HepG2 (cell line): ENCODE data around the gene CBY1. TPM values are rescaled to one million over a fixed set of nuclear protein-coding genes. Genes with fewer than 3 reads are reported as not detected.

Experiments used
- BRCA1 ChIP-seq: sonication (generic); formaldehyde crosslinking; IDR thresholded peaks from 2 replicates; pipeline ENCODE4 v1.4.0; 2020; ENCODE audit warnings: missing genetic modification reagents
- CCDC6 ChIP-seq: sonication (generic); formaldehyde crosslinking; IDR thresholded peaks from 2 replicates; pipeline ENCODE4 v1.8.1; 2022; ENCODE audit warnings: mild to moderate bottlenecking, missing genetic modification reagents, moderate library complexity
- E2F1 ChIP-seq: sonication (generic); formaldehyde crosslinking; IDR thresholded peaks from 2 replicates; pipeline ENCODE4 v1.5.0; 2020; ENCODE audit warnings: missing genetic modification reagents
- FOXM1 ChIP-seq: sonication (generic); formaldehyde crosslinking; IDR thresholded peaks from 2 replicates; pipeline ENCODE4 v1.5.0; 2020; ENCODE audit warnings: missing genetic modification reagents
- HOXA3 ChIP-seq: sonication (generic); formaldehyde crosslinking; IDR thresholded peaks from 2 replicates; pipeline ENCODE4 v1.5.0; 2020; ENCODE audit warnings: missing genetic modification reagents
- MED1 ChIP-seq: sonication (generic); formaldehyde crosslinking; IDR thresholded peaks from 2 replicates; pipeline ENCODE4 v1.4.0; 2020; ENCODE audit warnings: missing genetic modification reagents
- ONECUT2 ChIP-seq: sonication (generic); formaldehyde crosslinking; IDR thresholded peaks from 2 replicates; pipeline ENCODE4 v1.4.0; 2020; ENCODE audit warnings: missing genetic modification reagents
- SMAD1 ChIP-seq: sonication (generic); formaldehyde crosslinking; IDR thresholded peaks from 2 replicates; pipeline ENCODE4 v1.4.0; 2020; ENCODE audit warnings: missing genetic modification reagents, low read depth, mild to moderate bottlenecking, borderline replicate concordance
- SP4 ChIP-seq: sonication (generic); formaldehyde crosslinking; IDR thresholded peaks from 2 replicates; pipeline ENCODE4 v1.8.1; 2023; ENCODE audit warnings: mild to moderate bottlenecking, missing genetic modification reagents
- TEAD2 ChIP-seq: sonication (generic); formaldehyde crosslinking; IDR thresholded peaks from 2 replicates; pipeline ENCODE4 v1.9.0; 2021; ENCODE audit warnings: missing genetic modification reagents
- TEAD3 ChIP-seq: optimal IDR thresholded peaks from 2 replicates; pipeline ENCODE3; 2016; ENCODE audit warnings: borderline replicate concordance
- UBTF ChIP-seq: sonication (generic); formaldehyde crosslinking; IDR thresholded peaks from 2 replicates; pipeline ENCODE4 v1.4.0; 2020; ENCODE audit warnings: mild to moderate bottlenecking, missing genetic modification reagents
- YEATS4 ChIP-seq: sonication (generic); formaldehyde crosslinking; IDR thresholded peaks from 2 replicates; pipeline ENCODE4 v1.4.0; 2020; ENCODE audit warnings: missing genetic modification reagents, borderline replicate concordance
- ZFAT ChIP-seq: sonication (generic); formaldehyde crosslinking; conservative IDR thresholded peaks from 2 replicates; pipeline ENCODE4 v1.8.1; 2023; ENCODE audit warnings: missing genetic modification reagents, inconsistent platforms
- ZNF275 ChIP-seq: sonication (generic); formaldehyde crosslinking; IDR thresholded peaks from 2 replicates; pipeline ENCODE4 v1.8.0; 2022; ENCODE audit warnings: missing genetic modification reagents, mild to moderate bottlenecking, inconsistent platforms, borderline replicate concordance
- ZNF333 ChIP-seq: sonication (generic); formaldehyde crosslinking; IDR thresholded peaks from 2 replicates; pipeline ENCODE4 v1.4.0; 2020; ENCODE audit warnings: mild to moderate bottlenecking, missing genetic modification reagents, borderline replicate concordance
- ZNF343 ChIP-seq: sonication (generic); formaldehyde crosslinking; IDR thresholded peaks from 2 replicates; pipeline ENCODE4 v1.4.0; 2020; ENCODE audit warnings: mild to moderate bottlenecking, missing genetic modification reagents
- ZNF350 ChIP-seq: sonication (generic); formaldehyde crosslinking; IDR thresholded peaks from 2 replicates; pipeline ENCODE4 v1.4.0; 2020; ENCODE audit warnings: mild to moderate bottlenecking, low read depth, missing genetic modification reagents, borderline replicate concordance
- ZNF567 ChIP-seq: sonication (generic); formaldehyde crosslinking; IDR thresholded peaks from 2 replicates; pipeline ENCODE4 v1.8.1; 2023; ENCODE audit warnings: mild to moderate bottlenecking, missing genetic modification reagents, borderline replicate concordance
- ZNF674 ChIP-seq: sonication (generic); formaldehyde crosslinking; IDR thresholded peaks from 2 replicates; pipeline ENCODE4 v1.5.0; 2020; ENCODE audit warnings: low read depth, mild to moderate bottlenecking, missing genetic modification reagents
- polyA plus RNA-seq, 8 experiments: library from polyadenylated mRNA; depleted of rRNA in 3 of 8; stranded (reverse) in 7 of 8; unstranded in 1 of 8; fragments of >200 nt; fragmentation: Illumina TruSeq in 4 of 8; extraction: Trizol in 4 of 8; gene quantifications; 2 replicates each; pipeline versions ENCODE4 v1.2.1 to v1.2.3, GENCODE V29; 2011 to 2016; ENCODE audit warnings: low read depth in 4 of 8, missing spikeins in 1 of 8, mixed read lengths in 1 of 8; ENCODE audit not compliant: insufficient read depth in 1 of 8
- total RNA-seq, 5 experiments: library from RNA; depleted of rRNA; stranded (reverse); fragments of >200 nt; fragmentation: Illumina TruSeq; extraction: Trizol; gene quantifications; 2 replicates each; pipeline ENCODE4 v1.2.3, GENCODE V29; 2016; ENCODE audit warnings: low read depth in 1 of 5

The CBY1 gene
- total and polyA plus RNA-seq, 2 of the 13 experiments (the other 11 are each of a cell fraction or from before 2014, with no cell fraction given): 19.7 to 20.3 TPM

GRCh38 chr22:38706101-38706900 is 49.9 kb downstream of the CBY1 start (continued):
- TF ChIP-seq ZNF333 (no peak), TEAD3 (CRISPR knock-in tag) (no peak), ZNF350 (no peak), BRCA1 (CRISPR knock-in tag) (no peak), ZNF567 (CRISPR knock-in tag) (0 out of 2 replicates have a peak, but pooled peaks have one; percentile 44), HOXA3 (CRISPR knock-in tag) (peak; percentile 8; the same call in 1 of the 2 replicates), YEATS4 (CRISPR knock-in tag) (peak; percentile 75; the same call in 1 of the 2 replicates), SP4 (CRISPR knock-in tag) (no peak), UBTF (CRISPR knock-in tag) (peak; percentile 73; the same call in 1 of the 2 replicates), TEAD2 (CRISPR knock-in tag) (no peak; the same call in 1 of the 2 replicates), ZNF275 (CRISPR knock-in tag) (no peak), CCDC6 (CRISPR knock-in tag) (peak; percentile 41; the same call in 1 of the 2 replicates), ZFAT (no peak), ONECUT2 (CRISPR knock-in tag) (no peak), ZNF343 (CRISPR knock-in tag) (0 out of 2 replicates have a peak, but pooled peaks have one; percentile 45), ZNF674 (CRISPR knock-in tag) (no peak), MED1 (CRISPR knock-in tag) (no peak), FOXM1 (no peak), E2F1 (CRISPR knock-in tag) (no peak), SMAD1 (CRISPR knock-in tag) (no peak)
